GM21786 (cell line): ENCODE results near the gene KRTAP5-11.
"Not testable (repeated sequence)": the region's sequence is repeated elsewhere in the genome, so short reads cannot be mapped to it uniquely, and the experiment has no call there.

Experiments used
- ATAC-seq: cut with Tn5 transposase; IDR thresholded peaks from one replicate; pipeline ENCODE4 v1.9.1; 2021; ENCODE audit not compliant: unreplicated experiment

Gene KRTAP5-11

GRCh38 chr11:71534711-71535608 lies 47.7 kb downstream of the KRTAP5-11 start:
- not testable (repeated sequence) for ATAC-seq

GRCh38 chr11:71532036-71532610 lies 50.6 kb downstream of the KRTAP5-11 start:
- no peak for ATAC-seq
